T-cell (primary cell): ENCODE results near the gene ATP2C1. TPM values are rescaled to one million over a fixed set of nuclear protein-coding genes. Genes with fewer than 3 reads are reported as not detected.
A peak's percentile ranks its signal among the peaks of the same experiment; 100 is the strongest.

ENCODE experiments used
- ATAC-seq, 4 experiments: fragments of 200-7000 bp in 3 of 4; fragments of 150-1000 bp in 1 of 4; cut with Tn5 transposase; replicated peaks in 1 of 4; 1 replicate in 3 of 4; 2 replicates in 1 of 4; pipeline ENCODE4 v1.10.0; 2021; ENCODE audit warnings: moderate library complexity in 3 of 4, mild to moderate bottlenecking in 2 of 4, moderate number of reproducible peaks in 1 of 4
- CTCF ChIA-PET, 2 donors: fragments of 300-600 bp; sonication (Branson Sonifier 250); formaldehyde crosslinking; loops; one replicate each; lab custom pipeline; 2022; ENCODE audit warnings: antibody characterized with exemption in 2 of 2; lab: Charles Lee
- POLR2A ChIA-PET, 2 donors: fragments of 300-600 bp; sonication (Branson Sonifier 250); formaldehyde crosslinking; loops; one replicate each; lab custom pipeline; 2022; ENCODE audit warnings: antibody characterized with exemption in 2 of 2; lab: Charles Lee
- DNase-seq, 35 experiments: peaks; one replicate each; pipeline versions ENCODE4 v3.0.0 to v3.0.0-alpha.2; 2013 to 2023
- H3K27ac ChIP-seq: one replicate; pipeline ENCODE4 v1.5.1; 2013; ENCODE audit warnings: low read length
- H3K27me3 ChIP-seq, 2 experiments: replicated peaks in 1 of 2; 1 replicate in 1 of 2; 2 replicates in 1 of 2; pipeline versions ENCODE4 v1.6.1 to v1.7.0; 2013; ENCODE audit warnings: low read length in 1 of 2, mixed read lengths in 1 of 2; ENCODE audit not compliant: control insufficient read depth in 2 of 2, insufficient read depth in 2 of 2; ENCODE audit errors: extremely low read depth in 1 of 2
- H3K36me3 ChIP-seq, 2 donors: 1 replicate in 1 of 2; 2 replicates in 1 of 2; pipeline versions ENCODE4 v1.6.1 to v1.7.0; 2013; ENCODE audit warnings: low read length in 1 of 2; ENCODE audit not compliant: control insufficient read depth in 2 of 2, insufficient read depth in 1 of 2; ENCODE audit errors: extremely low read depth in 1 of 2
- H3K4me1 ChIP-seq, 2 experiments: 1 replicate in 1 of 2; 2 replicates in 1 of 2; pipeline versions ENCODE4 v1.6.1 to v1.7.0; 2013; ENCODE audit warnings: low read length in 2 of 2, mixed read lengths in 1 of 2; ENCODE audit not compliant: insufficient read depth in 2 of 2, control insufficient read depth in 1 of 2; ENCODE audit errors: extremely low read depth in 1 of 2
- H3K4me3 ChIP-seq, 2 donors: 1 replicate in 1 of 2; 2 replicates in 1 of 2; pipeline versions ENCODE4 v1.5.1 to v1.7.0; 2013; ENCODE audit warnings: mild to moderate bottlenecking in 2 of 2, low read length in 1 of 2, moderate library complexity in 1 of 2; ENCODE audit not compliant: control insufficient read depth in 1 of 2; ENCODE audit errors: extremely low read depth in 1 of 2
- H3K9me3 ChIP-seq: 2 replicates; pipeline ENCODE4 v1.7.0; 2013
- H3K27ac Mint-ChIP-seq, 2 donors: one replicate each; pipeline ENCODE4 v1.8.0; 2020 to 2021; ENCODE audit warnings: mild to moderate bottlenecking in 2 of 2, mixed read lengths in 2 of 2
- H3K27me3 Mint-ChIP-seq, 2 donors: one replicate each; pipeline ENCODE4 v1.8.0; 2021 to 2022; ENCODE audit warnings: mixed read lengths in 2 of 2
- H3K36me3 Mint-ChIP-seq: one replicate; pipeline ENCODE4 v1.8.0; 2021; ENCODE audit warnings: mixed read lengths
- H3K4me1 Mint-ChIP-seq, 3 donors: one replicate each; pipeline ENCODE4 v1.8.0; 2020 to 2022; ENCODE audit warnings: mixed read lengths in 3 of 3, mild to moderate bottlenecking in 1 of 3
- H3K4me3 Mint-ChIP-seq, 3 donors: one replicate each; pipeline ENCODE4 v1.8.0; 2020 to 2022; ENCODE audit warnings: mild to moderate bottlenecking in 3 of 3, mixed read lengths in 3 of 3, moderate library complexity in 3 of 3
- H3K9me3 Mint-ChIP-seq, 3 donors: one replicate each; pipeline ENCODE4 v1.8.0; 2020 to 2022; ENCODE audit warnings: mixed read lengths in 3 of 3
- WGBS: methylation state at CpG from one replicate; pipeline ENCODE4 v1.1.5; 2013; ENCODE audit warnings: missing lambda C conversion rate; ENCODE audit not compliant: insufficient coverage; 5-methylcytosine and 5-hydroxymethylcytosine counted together
- total RNA-seq, 35 experiments: library from RNA in 6 of 35; stranded (reverse) in 6 of 35; fragments of 120-200 nt in 1 of 35; gene quantifications; one replicate each; pipeline versions ENCODE4 v1.2.1 to v1.2.4 and lab custom pipeline; 2013 to 2026

ATP2C1 gene
- total RNA-seq, 5 donors from 2014 or later (not counting 1 experiment from before 2014, with no cell fraction given): 36.4 to 60.1 (median 42.6) TPM

DNA sequence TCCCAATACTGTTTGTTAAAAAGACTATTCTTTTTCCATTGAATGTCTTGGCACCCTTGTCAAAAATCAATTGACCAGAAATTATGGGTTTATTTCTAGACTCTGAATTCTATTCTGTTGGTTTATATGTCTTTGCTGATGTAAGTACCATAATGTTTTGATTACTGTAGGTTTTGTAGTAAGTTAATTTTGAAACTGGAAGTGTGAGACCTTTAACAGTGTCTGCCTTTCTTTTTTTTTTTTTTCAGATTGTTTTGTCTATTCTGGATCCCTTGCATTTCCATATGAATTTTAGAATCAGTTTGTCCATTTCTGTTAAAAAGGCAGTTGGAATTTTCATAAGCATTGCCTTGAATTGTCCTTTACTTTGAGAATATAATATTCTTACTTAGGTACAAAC, 13.6 kb downstream of the ATP2C1 start:
- no peak for DNase-seq
- peaks cover 0 to 8% of the 10 kb centered on the region in 2 experiments for H3K4me1 ChIP-seq
- no peaks in the 10 kb centered on the region for H3K27me3 ChIP-seq
- H3K4me3 ChIP-seq: no peak overlapping the region
- H3K9me3 ChIP-seq: no peaks in the 10 kb centered on the region
- Mint-ChIP-seq H3K4me1 (peaks cover 52 to 61% (median 56%) of the 10 kb centered on the region in 3 donors), H3K27me3 (no peaks in the 10 kb centered on the region), H3K4me3 (peak overlapping the region in 1 of 3 donors; percentile 2), H3K36me3 (no peaks in the 10 kb centered on the region), H3K9me3 (peaks cover 0 to 3% (median 0%) of the 10 kb centered on the region in 3 donors), H3K27ac (peak overlapping the region; percentile 26 to 79)
- H3K36me3 ChIP-seq: no peaks in the 10 kb centered on the region
- ATAC-seq: no peak
- peak overlapping the region; percentile 5 for H3K27ac ChIP-seq
- ChIA-PET CTCF (interaction anchor here in 1 of 2 donors (0.7 kb wide), 1 partner anchor 15 kb away, joined by 3 read pairs; no protein-coding TSS in a partner anchor), POLR2A (no interaction called here)

DNA sequence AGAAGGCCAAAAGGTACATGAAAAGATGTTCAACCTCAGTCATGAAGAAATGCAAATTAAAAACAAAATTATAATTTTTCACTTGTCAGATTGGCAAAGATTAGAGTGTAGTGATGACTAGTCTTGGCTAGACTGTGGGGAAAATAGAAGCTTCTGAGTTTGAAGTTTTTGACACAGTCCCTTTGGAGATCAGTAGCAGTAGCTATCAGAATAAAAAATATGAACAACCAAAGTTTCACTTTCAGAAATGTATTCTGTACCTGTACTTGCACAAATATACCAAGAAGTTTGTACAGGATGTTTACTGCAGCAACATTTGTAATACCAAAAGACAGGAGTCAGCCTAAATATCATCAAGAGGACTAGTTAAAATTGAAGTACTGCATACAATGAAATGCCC, 14.1 kb downstream of the ATP2C1 start:
- no peaks in the 10 kb centered on the region for H3K36me3 ChIP-seq
- H3K4me1 ChIP-seq: peaks cover 0 to 8% of the 10 kb centered on the region in 2 experiments
- H3K9me3 Mint-ChIP-seq: peaks cover 0 to 3% (median 0%) of the 10 kb centered on the region in 3 donors
- H3K9me3 ChIP-seq: no peaks in the 10 kb centered on the region
- peak overlapping the region in 2 of 3 donors; percentile 2 to 11 for H3K4me3 Mint-ChIP-seq
- no peaks in the 10 kb centered on the region for H3K36me3 Mint-ChIP-seq
- H3K4me1 Mint-ChIP-seq: peaks cover 48 to 57% (median 51%) of the 10 kb centered on the region in 3 donors
- H3K27ac ChIP-seq: peak overlapping the region; percentile 5
- POLR2A ChIA-PET: no interaction called here
- no peaks in the 10 kb centered on the region for H3K27me3 ChIP-seq
- no peaks in the 10 kb centered on the region for H3K27me3 Mint-ChIP-seq
- ATAC-seq: peak in 3 of 4 experiments; percentile 37 to 48 (median 43)
- CTCF ChIA-PET: interaction anchor here in 1 of 2 donors (0.7 kb wide), 1 partner anchor 15 kb away, joined by 3 read pairs; no protein-coding TSS in a partner anchor
- no peak for DNase-seq
- H3K4me3 ChIP-seq: no peak overlapping the region
- H3K27ac Mint-ChIP-seq: peak overlapping the region; percentile 26 to 79

DNA sequence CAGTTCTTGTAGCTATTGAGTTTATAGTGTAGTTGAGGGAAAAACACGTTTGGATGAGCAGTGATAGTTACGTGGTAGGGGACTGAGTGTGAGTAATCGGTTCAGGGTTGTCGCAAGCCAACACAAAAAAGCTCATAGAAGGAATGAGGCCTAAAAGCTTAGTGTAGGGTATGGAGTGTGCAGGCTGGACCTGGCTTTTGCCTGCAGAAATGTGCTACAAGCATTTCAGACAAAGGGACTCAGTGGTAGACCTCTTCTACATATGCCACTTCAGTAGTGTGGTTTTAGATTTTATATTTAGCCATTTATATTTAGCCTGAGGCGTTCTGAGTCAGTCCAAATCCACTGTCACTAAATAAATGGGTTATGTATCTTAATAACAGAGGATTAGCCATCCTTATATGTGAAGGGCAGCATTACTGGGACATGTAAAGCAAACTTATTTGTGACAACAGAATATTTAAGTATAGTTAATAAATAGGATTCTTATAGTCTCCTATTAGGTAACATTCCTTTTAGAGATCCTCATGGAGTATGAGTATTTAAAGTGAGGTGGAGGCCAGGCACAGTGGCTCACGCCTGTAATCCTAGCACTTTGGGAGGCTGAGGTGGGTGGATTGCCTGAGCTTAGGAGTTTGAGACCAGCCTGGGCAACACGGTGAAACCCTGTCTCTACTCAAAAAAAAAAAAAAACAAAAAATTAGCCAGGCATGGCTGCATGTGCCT, 21.8 kb downstream of the ATP2C1 start:
- Mint-ChIP-seq H3K4me1 (peaks cover 11 to 28% (median 28%) of the 10 kb centered on the region in 3 donors), H3K4me3 (no peak overlapping the region), H3K27me3 (no peaks in the 10 kb centered on the region), H3K27ac (no peak overlapping the region), H3K36me3 (peaks cover 25% of the 10 kb centered on the region), H3K9me3 (peaks cover 0 to 13% (median 2%) of the 10 kb centered on the region in 3 donors)
- no peaks in the 10 kb centered on the region for H3K9me3 ChIP-seq
- WGBS: 94% methylated on average over 4 of the region's 7 CpGs
- no peak overlapping the region for H3K4me3 ChIP-seq
- peaks cover 0 to 2% of the 10 kb centered on the region in 2 experiments for H3K4me1 ChIP-seq
- ATAC-seq: no peak
- H3K27ac ChIP-seq: no peak overlapping the region
- ChIA-PET CTCF (no interaction called here), POLR2A (no interaction called here)
- H3K27me3 ChIP-seq: no peaks in the 10 kb centered on the region
- H3K36me3 ChIP-seq: no peaks in the 10 kb centered on the region
- DNase-seq: no peak

DNA sequence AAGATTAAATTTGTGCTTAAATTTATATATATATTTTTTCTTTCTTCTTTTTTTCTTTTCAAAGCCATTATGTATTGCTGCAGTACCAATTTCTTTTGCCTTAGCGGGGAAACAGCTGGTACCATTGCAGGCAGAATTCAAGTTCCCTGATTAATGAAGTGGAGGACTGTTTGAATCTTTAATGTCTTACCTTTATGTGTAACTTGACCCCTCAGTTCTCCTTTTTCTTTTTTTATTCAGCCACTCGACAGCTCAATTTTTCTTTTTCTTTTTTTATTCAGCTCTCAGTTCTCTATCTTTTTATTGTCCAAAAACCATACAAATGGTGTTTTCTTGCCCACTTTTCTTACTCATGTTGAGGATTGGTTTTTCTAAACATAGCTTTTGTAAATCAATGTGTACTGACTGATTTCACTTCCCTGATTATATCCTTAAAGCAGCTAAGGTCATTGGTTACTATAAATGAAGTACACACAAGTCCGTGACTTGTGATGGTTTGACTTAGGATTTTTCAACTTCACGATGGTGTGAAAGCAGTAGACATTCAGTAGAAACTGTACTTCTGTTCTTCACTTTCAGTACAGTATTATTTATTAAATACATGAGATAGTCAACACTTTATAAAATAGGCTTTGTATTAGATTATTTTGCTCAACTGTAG, 22.8 kb downstream of the ATP2C1 start:
- Mint-ChIP-seq H3K27me3 (no peaks in the 10 kb centered on the region), H3K9me3 (peaks cover 0 to 10% (median 2%) of the 10 kb centered on the region in 3 donors), H3K36me3 (peaks cover 25% of the 10 kb centered on the region), H3K4me1 (peaks cover 17 to 32% (median 30%) of the 10 kb centered on the region in 3 donors), H3K4me3 (no peak overlapping the region), H3K27ac (peak overlapping the region in 1 of 2 donors; percentile 30)
- CTCF ChIA-PET: no interaction called here
- DNase-seq (no peak), ATAC-seq (no peak)
- no CpG with 5 or more reads among the region's 4 CpGs for WGBS
- peaks cover 0 to 2% of the 10 kb centered on the region in 2 experiments for H3K4me1 ChIP-seq
- no peaks in the 10 kb centered on the region for H3K27me3 ChIP-seq
- POLR2A ChIA-PET: interaction anchor here in 1 of 2 donors (0.6 kb wide), 2 partner anchors 14 to 144 kb away, joined by 4 to 8 read pairs; no protein-coding TSS in a partner anchor
- no peaks in the 10 kb centered on the region for H3K36me3 ChIP-seq
- H3K27ac ChIP-seq: no peak overlapping the region
- H3K9me3 ChIP-seq: no peaks in the 10 kb centered on the region
- no peak overlapping the region for H3K4me3 ChIP-seq

DNA sequence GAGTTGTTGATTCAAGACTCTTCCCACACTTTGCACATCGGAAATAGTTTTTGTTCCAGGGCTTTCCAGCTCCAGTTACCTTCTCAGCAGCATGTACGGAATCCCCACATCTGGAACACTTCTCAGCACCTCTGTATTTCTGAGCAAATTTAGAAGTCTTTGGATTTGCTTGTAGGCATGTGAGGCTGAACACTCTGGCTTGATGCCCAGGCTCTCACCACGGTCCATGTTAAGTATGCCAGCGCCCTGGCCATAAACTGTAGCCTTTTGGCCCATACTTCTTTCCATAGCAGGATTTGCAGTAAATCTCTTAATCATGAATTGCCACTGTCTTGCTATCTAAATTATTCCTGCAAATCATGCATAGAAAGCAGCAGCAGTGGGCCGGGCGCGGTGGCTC, 24.4 kb downstream of the ATP2C1 start:
- no peak overlapping the region for H3K27ac Mint-ChIP-seq

DNA sequence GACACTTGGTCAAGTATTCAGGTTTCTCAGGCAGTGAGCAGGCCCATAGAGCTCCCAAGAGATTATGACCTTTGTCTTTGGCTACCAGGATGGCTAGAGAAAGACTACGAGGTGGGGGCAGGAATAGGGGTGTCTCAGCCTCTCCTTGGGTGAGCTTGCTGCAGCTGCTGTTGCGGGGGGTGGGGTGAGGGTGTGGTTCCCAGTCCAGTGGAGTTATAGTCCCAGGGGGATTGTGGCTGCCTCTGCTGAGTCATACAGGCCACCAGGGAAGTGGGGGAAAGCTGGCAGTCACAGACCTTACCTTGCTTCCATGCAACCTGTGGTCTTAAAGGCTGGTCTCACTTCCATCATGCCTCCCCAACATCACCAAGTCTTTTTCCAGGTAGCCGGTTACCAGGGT, 31.7 kb downstream of the ATP2C1 start:
- Histone ChIP-seq H3K27me3 (no peaks in the 10 kb centered on the region), H3K9me3 (peaks cover 2% of the 10 kb centered on the region), H3K36me3 (no peaks in the 10 kb centered on the region), H3K4me1 (peaks cover 0 to 4% of the 10 kb centered on the region in 2 experiments), H3K4me3 (no peak overlapping the region), H3K27ac (no peak overlapping the region)
- no peaks in the 10 kb centered on the region for H3K27me3 Mint-ChIP-seq
- 100% methylated on average over 2 of the region's 3 CpGs for WGBS
- no peak overlapping the region for H3K27ac Mint-ChIP-seq
- H3K4me3 Mint-ChIP-seq: no peak overlapping the region
- POLR2A ChIA-PET: no interaction called here
- H3K4me1 Mint-ChIP-seq: peaks cover 60 to 65% (median 62%) of the 10 kb centered on the region in 3 donors
- peaks cover 37% of the 10 kb centered on the region for H3K36me3 Mint-ChIP-seq
- ATAC-seq (no peak), DNase-seq (no peak)
- H3K9me3 Mint-ChIP-seq: peaks cover 3 to 14% (median 7%) of the 10 kb centered on the region in 3 donors
- CTCF ChIA-PET: interaction anchor here in 1 of 2 donors (0.6 kb wide), 1 partner anchor 90 kb away, joined by 3 read pairs; no protein-coding TSS in a partner anchor

More for the DNA sequence above, 24.4 kb downstream of the ATP2C1 start:
- no peak for DNase-seq
- ATAC-seq: no peak
- no peaks in the 10 kb centered on the region for H3K36me3 ChIP-seq
- no peak overlapping the region for H3K4me3 Mint-ChIP-seq
- H3K27me3 Mint-ChIP-seq: no peaks in the 10 kb centered on the region
- peaks cover 28% of the 10 kb centered on the region for H3K36me3 Mint-ChIP-seq
- no peaks in the 10 kb centered on the region for H3K27me3 ChIP-seq
- H3K27ac ChIP-seq: no peak overlapping the region
- peaks cover 0 to 10% (median 2%) of the 10 kb centered on the region in 3 donors for H3K9me3 Mint-ChIP-seq
- POLR2A ChIA-PET: no interaction called here
- H3K4me1 Mint-ChIP-seq: peaks cover 28 to 45% (median 40%) of the 10 kb centered on the region in 3 donors
- H3K9me3 ChIP-seq: peaks cover 2% of the 10 kb centered on the region
- 88% methylated on average over 3 of the region's 7 CpGs for WGBS
- H3K4me1 ChIP-seq: peaks cover 0 to 2% of the 10 kb centered on the region in 2 experiments
- CTCF ChIA-PET: interaction anchor here in 1 of 2 donors (0.6 kb wide), 1 partner anchor 105 kb away, joined by 3 read pairs; no protein-coding TSS in a partner anchor
- H3K4me3 ChIP-seq: no peak overlapping the region
